K562 (cell line): ENCODE data around the gene LIPN. TPM values are rescaled to one million over a fixed set of nuclear protein-coding genes. Genes with fewer than 3 reads are reported as not detected.

Source experiments
- ATAC-seq: fragments of 200-7000 bp; cut with Tn5 transposase; 3 replicates; pipeline ENCODE4 v1.9.1; 2020; ENCODE audit warnings: moderate library complexity
- BruUV-seq: library from RNA; stranded (reverse); fragments of 400-500 nt; replicated peaks from 2 replicates; lab custom pipeline; 2021; lab: Mats Ljungman, UMichigan
- CTCF ChIA-PET: fragments of 300-600 bp; formaldehyde crosslinking; extraction: SDS; loops from one replicate; lab custom pipeline; 2021; ENCODE audit warnings: low intra/inter-chr PET ratio; lab: Yijun Ruan, JAX
- POLR2A ChIA-PET: fragments of 300-600, 350-650 bp; sonication (Branson Sonifier 250); formaldehyde crosslinking; extraction: SDS; loops from one replicate; lab custom pipeline; 2021; ENCODE audit warnings: antibody characterized with exemption, inconsistent platforms; lab: Yijun Ruan, JAX
- DNase-seq, 4 experiments: peaks; one replicate each; pipeline versions ENCODE4 v3.0.0 to v3.0.0-alpha.2; 2011 to 2018; ENCODE audit warnings: low spot score in 3 of 4, mixed read lengths in 3 of 4; ENCODE audit errors: extremely low read depth in 1 of 4
- FAIRE-seq: peaks from 2 replicates; lab custom pipeline; 2011; peaks lifted over from hg19 to GRCh38; lab: Jason Lieb, UNC
- H2AFZ ChIP-seq: 2 replicates; pipeline ENCODE4 v1.6.0; 2011; ENCODE audit warnings: low read depth, low read length, control low read depth, inconsistent platforms
- H3K27ac ChIP-seq: fragments of 200-600 bp; 3 replicates; pipeline ENCODE4 v1.8.0; 2011; ENCODE audit warnings: low read depth, mild to moderate bottlenecking, control low read depth, inconsistent platforms, low read length, moderate library complexity, mixed read lengths; ENCODE audit errors: extremely low read depth
- H3K27me3 ChIP-seq, 2 experiments: fragments of 300-600 bp in 1 of 2; 2 replicates in 1 of 2; 3 replicates in 1 of 2; pipeline versions ENCODE4 v1.6.0 to v1.8.0; 2011; ENCODE audit warnings: inconsistent platforms in 2 of 2, low read length in 2 of 2, mild to moderate bottlenecking in 1 of 2, mixed read lengths in 1 of 2, moderate library complexity in 1 of 2; ENCODE audit not compliant: control insufficient read depth in 2 of 2, insufficient read depth in 2 of 2
- H3K36me3 ChIP-seq: fragments of 300-600 bp; 3 replicates; pipeline ENCODE4 v1.8.0; 2011; ENCODE audit warnings: mild to moderate bottlenecking, low read length, inconsistent platforms; ENCODE audit not compliant: control insufficient read depth, insufficient read depth
- H3K4me1 ChIP-seq, 2 experiments: fragments of 200-600 bp in 1 of 2; replicated peaks in 1 of 2; 2 replicates in 1 of 2; 3 replicates in 1 of 2; pipeline versions ENCODE4 v1.5.1 to v1.8.0; 2011; ENCODE audit warnings: inconsistent platforms in 2 of 2, low read length in 2 of 2, mild to moderate bottlenecking in 1 of 2, mixed read lengths in 1 of 2, moderate library complexity in 1 of 2; ENCODE audit not compliant: control insufficient read depth in 2 of 2, insufficient read depth in 2 of 2
- H3K4me2 ChIP-seq: 2 replicates; pipeline ENCODE4 v1.6.1; 2011; ENCODE audit warnings: low read length, control low read depth, inconsistent platforms, mixed read lengths; ENCODE audit not compliant: insufficient read depth
- H3K4me3 ChIP-seq: fragments of 200-600 bp; sonication (generic), shearing (Covaris generic); 2 replicates; pipeline ENCODE4 v1.5.1; 2016; ENCODE audit warnings: control low read depth, inconsistent platforms
- H3K79me2 ChIP-seq: fragments of 200-600 bp; 3 replicates; pipeline ENCODE4 v1.8.0; 2011; ENCODE audit warnings: low read length, inconsistent platforms; ENCODE audit not compliant: control insufficient read depth, insufficient read depth
- H3K9ac ChIP-seq, 2 experiments: 2 replicates each; pipeline versions ENCODE4 v1.6.0 to v1.6.1; 2011; ENCODE audit warnings: low read depth in 2 of 2, low read length in 2 of 2, control low read depth in 1 of 2, inconsistent platforms in 1 of 2, mild to moderate bottlenecking in 1 of 2, mixed read lengths in 1 of 2; ENCODE audit not compliant: insufficient read depth in 1 of 2
- H3K9me1 ChIP-seq: one replicate; pipeline ENCODE4 v1.6.0; 2011; ENCODE audit warnings: inconsistent platforms, mild to moderate bottlenecking, low read length, moderate library complexity; ENCODE audit not compliant: control insufficient read depth, insufficient read depth
- H3K9me3 ChIP-seq: replicated peaks from 2 replicates; pipeline ENCODE4 v1.5.1; 2011; ENCODE audit warnings: low read depth, low read length, inconsistent platforms; ENCODE audit not compliant: control insufficient read depth, insufficient read depth
- H4K20me1 ChIP-seq: replicated peaks from 2 replicates; pipeline ENCODE4 v1.6.1; 2011; ENCODE audit warnings: low read length, inconsistent platforms, mixed read lengths; ENCODE audit not compliant: control insufficient read depth, insufficient read depth
- BRD9 ChIP-seq: fragments of 450-650 bp; IDR thresholded peaks from 2 replicates; pipeline ENCODE4 v1.6.1; 2018; ENCODE audit warnings: low read depth; ENCODE audit not compliant: partially characterized antibody
- CC2D1A ChIP-seq: fragments of 450-650 bp; IDR thresholded peaks from 2 replicates; pipeline ENCODE4 v1.6.1; 2017; ENCODE audit warnings: mild to moderate bottlenecking
- E4F1 ChIP-seq: fragments of 250-450 bp; sonication (Bioruptor Pico); IDR thresholded peaks from 2 replicates; pipeline ENCODE4 v1.5.0; 2021; ENCODE audit warnings: mild to moderate bottlenecking, borderline replicate concordance
- KLF16 ChIP-seq: IDR thresholded peaks from 2 replicates; pipeline ENCODE4 v1.6.1; 2016; ENCODE audit warnings: antibody characterized with exemption
- NFE2 ChIP-seq: IDR thresholded peaks from 2 replicates; pipeline ENCODE4 v1.6.1; 2014; ENCODE audit warnings: antibody characterized with exemption, low read depth
- WGBS: fragments of 100-300 bp; shearing (Covaris generic); methylation state at CpG from one replicate; pipeline ENCODE4 v1.1.6; 2016; ENCODE audit warnings: low coverage, mixed read lengths; ENCODE audit not compliant: insufficient coverage; ENCODE audit errors: missing lambda C conversion rate; 5-methylcytosine and 5-hydroxymethylcytosine counted together
- in situ Hi-C: fragments of 300-500 bp; cut with MboI; formaldehyde crosslinking; loops from 4 replicates; pipeline ENCODE4 v1.15.0; 2018; ENCODE audit warnings: inconsistent platforms, mixed read lengths
- intact Hi-C: fragments of 100-400 bp; cut with micrococcal nuclease; formaldehyde crosslinking; loops from 2 replicates; pipeline ENCODE4 v1.14.2; 2022
- polyA plus RNA-seq, 8 experiments: library from polyadenylated mRNA; depleted of rRNA in 4 of 8; stranded (reverse) in 5 of 8; unstranded in 3 of 8; fragments of >200 nt; fragmentation: Nextera tagmentation in 2 of 8; fragmentation: Illumina TruSeq in 1 of 8; extraction: Ambion mirVana in 2 of 8; extraction: Trizol in 1 of 8; gene quantifications; 2 replicates each; pipeline versions ENCODE4 v1.2.1 to v1.2.3, GENCODE V29; 2011 to 2014; ENCODE audit warnings: inconsistent platforms in 1 of 8, missing spikeins in 1 of 8
- total RNA-seq, 7 experiments: library from RNA; depleted of rRNA in 6 of 7; stranded (reverse); fragments of >200 nt in 6 of 7; fragmentation: Illumina TruSeq in 2 of 7; extraction: Trizol in 2 of 7; gene quantifications; 2 replicates each; pipeline versions ENCODE4 v1.2.1 to v1.2.3, GENCODE V29; 2011 to 2021; ENCODE audit warnings: low replicate concordance in 1 of 7

Gene LIPN
- total and polyA plus RNA-seq, 9 of the 15 experiments (the other 6 are each of a cell fraction or from before 2014, with no cell fraction given): not detected

- TF ChIP-seq E4F1 (no peak), KLF16 (no peak)
- TF ChIP-seq, all 486 proteins: peak for 0
Measured at GRCh38 chr10:88804083-88804812, 44.4 kb downstream of the LIPN start (continued).

- H3K9ac ChIP-seq: no peak overlapping the region
- H3K27me3 ChIP-seq: no peaks in the 10 kb centered on the region
- H3K27ac ChIP-seq: no peak overlapping the region
- no peaks in the 10 kb centered on the region for H3K79me2 ChIP-seq
- H3K4me2 ChIP-seq: no peak overlapping the region
- in situ Hi-C loops: no loop called here
- no peak overlapping the region for H3K4me3 ChIP-seq
- BruUV-seq: no TSS peak
- H3K36me3 ChIP-seq: no peaks in the 10 kb centered on the region
- no peaks in the 10 kb centered on the region for H4K20me1 ChIP-seq
- DNase-seq: no peak
- TF ChIP-seq NFE2 (peak; percentile 35; the same call in 1 of the 2 replicates), CC2D1A (no peak), BRD9 (no peak)
- H3K9me3 ChIP-seq: no peaks in the 10 kb centered on the region
- intact Hi-C loops: no loop called here
- no peak for FAIRE-seq
- H3K4me1 ChIP-seq: no peaks in the 10 kb centered on the region
- 6% methylated on average over 2 of the region's 2 CpGs for WGBS
- no peak overlapping the region for H2AFZ ChIP-seq
- CTCF ChIA-PET: no interaction called here
- no peaks in the 10 kb centered on the region for H3K9me1 ChIP-seq
- POLR2A ChIA-PET: interaction anchor here (0.6 to 1.3 kb wide), 2 partner anchors 9 to 18 kb away, joined by 3 to 5 read pairs; no protein-coding TSS in a partner anchor
- no peak for ATAC-seq
Measured at GRCh38 chr10:88805361-88805760, 45.5 kb downstream of the LIPN start.
